ENCODE data around the gene TRIM71.
"Not testable (repeated sequence)": the region's sequence is repeated elsewhere in the genome, so short reads cannot be mapped to it uniquely, and the experiment has no call there.

Gene TRIM71

GRCh38 chr3:32820430-32820829 lies 2.6 kb downstream of the TRIM71 start:
- H3K4me3 ChIP-seq (ENCODE audit: control insufficient read depth, low read depth, low read length) = no peak overlapping the region

GRCh38 chr3:32820971-32821685 lies 3.3 kb downstream of the TRIM71 start:
- no peak overlapping the region for H3K4me3 ChIP-seq (ENCODE audit: control insufficient read depth, low read depth, low read length)
- no peak for DNase-seq (ENCODE audit: low read depth)
- TF ChIP-seq CTCF (IDR thresholded peaks at IDR 0.05; ENCODE audit: control insufficient read depth, insufficient read depth, low read depth, low read length, missing control alignments) = no peak

More at GRCh38 chr3:32820430-32820829, 2.6 kb downstream of the TRIM71 start:
- DNase-seq (ENCODE audit: low read depth) = no peak
- no peak for TF ChIP-seq CTCF (IDR thresholded peaks at IDR 0.05; ENCODE audit: control insufficient read depth, insufficient read depth, low read depth, low read length, missing control alignments)

- DNase-seq (ENCODE audit: low read depth) = no peak
- no peak for TF ChIP-seq CTCF (IDR thresholded peaks at IDR 0.05; ENCODE audit: control insufficient read depth, insufficient read depth, low read depth, low read length, missing control alignments)
- H3K4me3 ChIP-seq (ENCODE audit: control insufficient read depth, low read depth, low read length) = no peak overlapping the region
These were observed 4.0 kb downstream of the TRIM71 start for GRCh38 chr3:32821686-32822296.

GRCh38 chr3:32822609-32823498 lies 5.1 kb downstream of the TRIM71 start:
- no peak overlapping the region for H3K4me3 ChIP-seq (ENCODE audit: control insufficient read depth, low read depth, low read length)
- no peak for TF ChIP-seq CTCF (IDR thresholded peaks at IDR 0.05; ENCODE audit: control insufficient read depth, insufficient read depth, low read depth, low read length, missing control alignments)
- no peak for DNase-seq (ENCODE audit: low read depth)

GRCh38 chr3:32823641-32824184 lies 5.9 kb downstream of the TRIM71 start:
- H3K4me3 ChIP-seq (ENCODE audit: control insufficient read depth, low read depth, low read length); DNase-seq (ENCODE audit: low read depth): not testable (repeated sequence)

- no peak for DNase-seq (ENCODE audit: low read depth)
- TF ChIP-seq CTCF (IDR thresholded peaks at IDR 0.05; ENCODE audit: control insufficient read depth, insufficient read depth, low read depth, low read length, missing control alignments) = no peak
- H3K4me3 ChIP-seq (ENCODE audit: control insufficient read depth, low read depth, low read length) = no peak overlapping the region
These were observed 8.0 kb downstream of the TRIM71 start for GRCh38 chr3:32825601-32826375.

Data from AG09309 (cell line).